HepG2 (cell line): ENCODE measurements around the gene PCAT6. TPM values are rescaled to one million over a fixed set of nuclear protein-coding genes. Genes with fewer than 3 reads are reported as not detected.

Experiments
- ATAC-seq: fragments of 200-7000 bp; cut with Tn5 transposase; 3 replicates; pipeline ENCODE4 v1.9.1; 2020; ENCODE audit warnings: mild to moderate bottlenecking, moderate library complexity
- BruUV-seq: library from RNA; stranded (reverse); fragments of 400-500 nt; replicated peaks from 2 replicates; lab custom pipeline; 2021; lab: Mats Ljungman, UMichigan
- CTCF ChIA-PET: fragments of 300-600 bp; formaldehyde crosslinking; extraction: SDS; loops from one replicate; lab custom pipeline; 2021; ENCODE audit warnings: low total read pairs, inconsistent platforms, low intra/inter-chr PET ratio; lab: Yijun Ruan, JAX
- POLR2A ChIA-PET: fragments of 350-600 bp; sonication (Branson Sonifier 250); formaldehyde crosslinking; loops from one replicate; lab custom pipeline; 2020; ENCODE audit warnings: antibody characterized with exemption, inconsistent platforms; lab: Yijun Ruan, JAX
- DNase-seq: peaks from one replicate; pipeline ENCODE4 v3.0.0-alpha.2; 2015; ENCODE audit warnings: low spot score
- FAIRE-seq: peaks from 3 replicates; lab custom pipeline; 2011; peaks lifted over from hg19 to GRCh38; lab: Jason Lieb, UNC
- H2AFZ ChIP-seq: one replicate; pipeline ENCODE4 v1.6.1; 2011; ENCODE audit warnings: low read length, inconsistent platforms
- H3K27ac ChIP-seq: fragments of 300-600 bp; 3 replicates; pipeline ENCODE4 v1.8.0; 2011; ENCODE audit warnings: mixed run types, mild to moderate bottlenecking, mixed read lengths, low read length, inconsistent platforms; ENCODE audit not compliant: insufficient read depth; ENCODE audit errors: extremely low read length
- H3K27me3 ChIP-seq, 2 experiments: fragments of 200-600 bp in 1 of 2; 2 replicates in 1 of 2; 3 replicates in 1 of 2; pipeline versions ENCODE4 v1.6.0 to v1.8.0; 2011; ENCODE audit warnings: low read length in 2 of 2, mild to moderate bottlenecking in 2 of 2, moderate library complexity in 2 of 2, inconsistent platforms in 1 of 2; ENCODE audit not compliant: insufficient read depth in 2 of 2, control insufficient read depth in 1 of 2
- H3K36me3 ChIP-seq, 2 experiments: fragments of 200-600 bp in 1 of 2; replicated peaks in 1 of 2; 2 replicates in 1 of 2; 3 replicates in 1 of 2; pipeline versions ENCODE4 v1.5.1 to v1.8.0; 2011; ENCODE audit warnings: low read length in 2 of 2, inconsistent platforms in 1 of 2; ENCODE audit not compliant: insufficient read depth in 2 of 2, control insufficient read depth in 1 of 2
- H3K4me1 ChIP-seq: 2 replicates; pipeline ENCODE4 v1.5.1; 2012; ENCODE audit warnings: low read length, inconsistent platforms; ENCODE audit not compliant: insufficient read depth
- H3K4me2 ChIP-seq: 2 replicates; pipeline ENCODE4 v1.6.0; 2011; ENCODE audit warnings: low read depth, low read length, inconsistent platforms
- H3K4me3 ChIP-seq, 3 experiments: fragments of 200-600 bp in 1 of 3; sonication (generic), shearing (Covaris generic) in 1 of 3; replicated peaks in 1 of 3; 2 replicates each; pipeline ENCODE4 v1.5.1; 2011 to 2016; ENCODE audit warnings: low read length in 3 of 3, inconsistent platforms in 2 of 3, low read depth in 2 of 3, mild to moderate bottlenecking in 2 of 3, control low read depth in 1 of 3, mixed read lengths in 1 of 3; ENCODE audit not compliant: insufficient read depth in 1 of 3
- H3K79me2 ChIP-seq: one replicate; pipeline ENCODE4 v1.6.1; 2011; ENCODE audit warnings: low read length, inconsistent platforms; ENCODE audit not compliant: insufficient read depth
- H3K9ac ChIP-seq: 2 replicates; pipeline ENCODE4 v1.6.0; 2011; ENCODE audit warnings: mild to moderate bottlenecking, low read depth, low read length, inconsistent platforms; ENCODE audit not compliant: insufficient read depth
- H3K9me3 ChIP-seq: 2 replicates; pipeline ENCODE4 v1.5.1; 2012; ENCODE audit warnings: mild to moderate bottlenecking, low read length
- H4K20me1 ChIP-seq: 2 replicates; pipeline ENCODE4 v1.6.0; 2011; ENCODE audit warnings: inconsistent platforms, mild to moderate bottlenecking, low read length, moderate library complexity; ENCODE audit not compliant: insufficient read depth
- DPF2 ChIP-seq: sonication (generic); formaldehyde crosslinking; IDR thresholded peaks from 2 replicates; pipeline ENCODE4 v1.4.0; 2020; ENCODE audit warnings: mild to moderate bottlenecking, low read depth, missing genetic modification reagents, borderline replicate concordance
- MYPOP ChIP-seq: sonication (generic); formaldehyde crosslinking; IDR thresholded peaks from 2 replicates; pipeline ENCODE4 v1.8.1; 2023; ENCODE audit warnings: mild to moderate bottlenecking, moderate library complexity, missing genetic modification reagents
- PHF20 ChIP-seq: sonication (generic); formaldehyde crosslinking; IDR thresholded peaks from 2 replicates; pipeline ENCODE4 v1.5.0; 2020; ENCODE audit warnings: mild to moderate bottlenecking, missing genetic modification reagents
- TIGD3 ChIP-seq: sonication (generic); formaldehyde crosslinking; IDR thresholded peaks from 2 replicates; pipeline ENCODE4 v1.5.1; 2020; ENCODE audit warnings: mild to moderate bottlenecking, missing genetic modification reagents, borderline replicate concordance
- ZBTB39 ChIP-seq: sonication (generic); formaldehyde crosslinking; IDR thresholded peaks from 2 replicates; pipeline ENCODE4 v1.5.0; 2020; ENCODE audit warnings: missing genetic modification reagents
- WGBS: methylation state at CpG from one replicate; pipeline ENCODE4 v1.1.6; 2017; ENCODE audit warnings: low lambda C conversion rate; 5-methylcytosine and 5-hydroxymethylcytosine counted together
- in situ Hi-C: cut with HindIII; loops from 2 replicates; pipeline ENCODE4 v1.10.0; 2017; ENCODE audit warnings: low pct_unique_long_range_greater_than_20kb; ENCODE audit not compliant: extremely low pct_ligation_motif_present
- intact Hi-C: fragments of 100-400 bp; cut with micrococcal nuclease; formaldehyde crosslinking; loops from one replicate; pipeline ENCODE4 v1.10.0; 2022; ENCODE audit not compliant: unreplicated experiment
- polyA plus RNA-seq, 8 experiments: library from polyadenylated mRNA; depleted of rRNA in 3 of 8; stranded (reverse) in 7 of 8; unstranded in 1 of 8; fragments of >200 nt; fragmentation: Illumina TruSeq in 4 of 8; extraction: Trizol in 4 of 8; gene quantifications; 2 replicates each; pipeline versions ENCODE4 v1.2.1 to v1.2.3, GENCODE V29; 2011 to 2016; ENCODE audit warnings: low read depth in 4 of 8, missing spikeins in 1 of 8, mixed read lengths in 1 of 8; ENCODE audit not compliant: insufficient read depth in 1 of 8
- total RNA-seq, 5 experiments: library from RNA; depleted of rRNA; stranded (reverse); fragments of >200 nt; fragmentation: Illumina TruSeq; extraction: Trizol; gene quantifications; 2 replicates each; pipeline ENCODE4 v1.2.3, GENCODE V29; 2016; ENCODE audit warnings: low read depth in 1 of 5

PCAT6 gene
- total and polyA plus RNA-seq, 2 of the 13 experiments (the other 11 are each of a cell fraction or from before 2014, with no cell fraction given), result 0.60 to 4.4 TPM

GRCh38 chr1:202854787-202855186 lies 44.0 kb downstream of the PCAT6 start:
- Histone ChIP-seq H4K20me1 (no peaks in the 10 kb centered on the region), H3K79me2 (peaks cover 5% of the 10 kb centered on the region), H3K9me3 (no peaks in the 10 kb centered on the region), H3K27ac (no peak overlapping the region), H2AFZ (no peak overlapping the region), H3K27me3 (no peaks in the 10 kb centered on the region), H3K9ac (no peak overlapping the region), H3K36me3 (peaks cover 1 to 12% of the 10 kb centered on the region in 2 experiments; a peak in 2 of 5 replicates), H3K4me2 (no peak overlapping the region), H3K4me3 (no peak overlapping the region), H3K4me1 (peaks cover 58% of the 10 kb centered on the region)
- CTCF ChIA-PET, result no interaction called here
- no TSS peak for BruUV-seq
- 96% methylated on average over 8 of the region's 8 CpGs for WGBS
- DNase-seq (no peak), ATAC-seq (no peak), FAIRE-seq (no peak)
- intact Hi-C loops, result no loop called here
- POLR2A ChIA-PET, result no interaction called here
- in situ Hi-C loops, result loop anchor here (5.0 kb wide), 1 partner anchor 42 kb away; the partner anchor contains the start of gene PCAT6
- TF ChIP-seq MYPOP (CRISPR knock-in tag), result no peak
- TF ChIP-seq ZBTB39 (CRISPR knock-in tag), result no peak
- TF ChIP-seq DPF2, result no peak
- TF ChIP-seq PHF20, result no peak
- TF ChIP-seq TIGD3, result no peak
